Activated CD4-positive, alpha-beta T cell treated with anti-CD3 and anti-CD28 coated beads, Interleukin-10, Interleukin-2, amounts not matched to agents 100 ng/mL and 50 ng/mL, durations not matched to agents 16 hours and 8 hours (primary cell): ENCODE measurements around the gene GPR137.
"Not testable (repeated sequence)": the region's sequence is repeated elsewhere in the genome, so short reads cannot be mapped to it uniquely, and the experiment has no call there.

Source experiments
- DNase-seq: peaks from one replicate; pipeline ENCODE4 v3.0.0-alpha.2; 2020

Gene GPR137

GRCh38 chr11:64305075-64305690 is 19.5 kb downstream of the GPR137 start, which contains the start of gene ESRRA:
ESRRA (plus strand) TSS chr11:64305524; CDS start chr11:64307180, 1,656 bp downstream.
- DNase-seq, result peak; percentile 100

- peak; percentile 88 for DNase-seq
Measured at GRCh38 chr11:64305691-64306562, 20.3 kb downstream of the GPR137 start.

DNA sequence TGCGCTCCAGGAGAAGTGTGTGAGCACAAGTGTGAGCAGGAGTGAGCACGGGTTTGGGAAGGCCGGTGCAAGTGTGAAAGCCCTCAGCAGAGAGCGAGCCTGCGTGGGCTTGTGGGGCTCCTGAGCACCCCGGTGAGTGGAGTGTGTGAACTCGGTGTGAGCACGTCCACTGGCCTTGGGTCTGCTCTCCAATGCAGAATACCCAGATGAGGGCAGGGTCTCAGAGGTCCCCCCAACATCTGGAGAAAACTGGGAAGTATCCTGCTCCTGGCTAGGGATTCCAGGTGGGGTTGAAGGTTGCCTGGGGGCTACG is 20.9 kb downstream of the GPR137 start:
- DNase-seq, result no peak

DNA sequence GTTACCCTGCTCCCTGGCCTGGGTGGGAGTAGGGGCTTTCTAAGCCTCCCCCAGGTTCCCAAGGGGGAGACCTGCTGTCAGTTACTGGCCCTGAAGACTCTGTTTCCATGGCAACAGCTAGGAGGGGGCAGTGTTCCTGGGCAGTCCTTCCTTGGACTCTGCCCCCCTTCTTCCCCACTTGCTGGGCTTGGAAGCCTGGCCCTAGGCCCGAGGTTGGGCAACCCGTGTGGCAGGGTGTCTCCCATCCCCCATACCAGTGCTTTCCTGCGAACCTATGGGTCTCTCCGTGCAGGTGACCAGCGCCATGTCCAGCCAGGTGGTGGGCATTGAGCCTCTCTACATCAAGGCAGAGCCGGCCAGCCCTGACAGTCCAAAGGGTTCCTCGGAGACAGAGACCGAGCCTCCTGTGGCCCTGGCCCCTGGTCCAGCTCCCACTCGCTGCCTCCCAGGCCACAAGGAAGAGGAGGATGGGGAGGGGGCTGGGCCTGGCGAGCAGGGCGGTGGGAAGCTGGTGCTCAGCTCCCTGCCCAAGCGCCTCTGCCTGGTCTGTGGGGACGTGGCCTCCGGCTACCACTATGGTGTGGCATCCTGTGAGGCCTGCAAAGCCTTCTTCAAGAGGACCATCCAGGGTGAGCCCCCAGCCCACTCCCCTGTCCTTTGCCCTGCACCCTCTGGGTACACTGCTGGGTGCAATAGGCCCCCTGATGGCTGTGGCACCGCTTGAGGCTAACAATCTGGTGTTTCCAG is 21.4 kb downstream of the GPR137 start:
- DNase-seq, result no peak

- DNase-seq, result not testable (repeated sequence)
Measured at GRCh38 chr11:64307795-64308194, 22.1 kb downstream of the GPR137 start.

DNA sequence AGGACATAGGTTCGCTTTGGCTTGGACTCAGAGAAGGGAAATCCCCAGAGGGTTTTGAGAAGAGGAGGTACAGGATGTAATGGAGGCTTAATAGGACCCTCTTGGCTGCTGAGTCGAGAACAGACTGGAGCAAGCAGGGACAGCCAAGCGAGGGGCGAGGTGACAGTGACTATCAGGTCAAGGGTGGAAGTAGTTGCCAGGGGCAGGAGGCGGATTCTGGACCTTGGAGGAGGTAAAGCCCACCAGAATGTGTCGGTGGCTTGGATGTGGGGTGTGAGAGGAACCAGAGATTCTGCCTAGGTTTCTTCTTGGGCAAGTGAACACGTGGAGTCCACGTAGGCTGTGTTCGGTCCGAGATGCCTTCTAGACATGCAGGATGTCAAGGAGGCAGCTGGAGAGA is 27.3 kb downstream of the GPR137 start:
- DNase-seq, result no peak

- DNase-seq, result no peak
Measured at GRCh38 chr11:64313491-64314145, 28.0 kb downstream of the GPR137 start.

- DNase-seq, result no peak
Measured at GRCh38 chr11:64314146-64314804, 28.6 kb downstream of the GPR137 start.

- DNase-seq, result no peak
Measured at GRCh38 chr11:64314805-64315561, 29.3 kb downstream of the GPR137 start.

GRCh38 chr11:64315667-64316526 is 30.2 kb downstream of the GPR137 start:
- DNase-seq, result not testable (repeated sequence)

GRCh38 chr11:64316672-64317324 is 31.1 kb downstream of the GPR137 start:
- peak; percentile 78 for DNase-seq

- peak; percentile 99 for DNase-seq
Measured at GRCh38 chr11:64317325-64317960, 31.8 kb downstream of the GPR137 start, which contains the start of gene TRMT112. TRMT112 (minus strand) TSS chr11:64317559; CDS start chr11:64317526, 33 bp downstream.

DNA sequence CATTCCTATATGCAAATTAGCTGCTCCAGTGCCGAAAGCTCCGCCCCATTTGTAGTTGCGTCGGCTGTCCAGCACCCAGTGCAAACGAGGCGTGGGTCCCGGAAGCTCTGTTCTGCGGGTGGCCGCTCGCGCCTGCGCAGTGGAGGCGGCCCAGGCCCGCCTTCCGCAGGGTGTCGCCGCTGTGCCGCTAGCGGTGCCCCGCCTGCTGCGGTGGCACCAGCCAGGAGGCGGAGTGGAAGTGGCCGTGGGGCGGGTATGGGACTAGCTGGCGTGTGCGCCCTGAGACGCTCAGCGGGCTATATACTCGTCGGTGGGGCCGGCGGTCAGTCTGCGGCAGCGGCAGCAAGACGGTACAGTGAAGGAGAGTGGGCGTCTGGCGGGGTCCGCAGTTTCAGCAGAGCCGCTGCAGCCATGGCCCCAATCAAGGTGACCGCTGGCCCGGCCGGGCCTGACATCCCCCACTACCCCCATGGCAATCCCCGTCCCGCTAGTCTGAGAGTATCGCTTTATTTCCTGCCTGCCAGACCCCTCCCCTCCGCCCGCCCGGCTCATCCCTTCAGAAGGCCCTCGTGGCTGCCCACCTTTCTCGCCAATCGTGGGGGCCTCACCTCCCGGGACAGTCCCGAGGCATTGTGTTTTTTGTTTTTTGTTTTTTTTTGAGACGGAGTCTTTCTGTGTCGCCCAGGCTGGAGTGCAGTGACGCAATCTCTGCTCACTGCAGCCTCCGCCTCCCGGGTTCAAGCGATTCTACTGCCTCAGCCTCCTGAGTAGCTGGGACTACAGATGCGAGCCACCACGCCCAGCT is 32.5 kb downstream of the GPR137 start, which contains the start of gene PRDX5:
TSS of gene PRDX5 (plus strand) at position 161 of the 805 bp plus-strand sequence. CDS start at position 256, 95 bp downstream.
- DNase-seq, result peak; percentile 99

- DNase-seq, result no peak
Measured at GRCh38 chr11:64318766-64319761, 33.4 kb downstream of the GPR137 start.

GRCh38 chr11:64320556-64320955 is 34.9 kb downstream of the GPR137 start:
- no peak for DNase-seq

- no peak for DNase-seq
Measured at GRCh38 chr11:64321026-64321425, 35.4 kb downstream of the GPR137 start.

GRCh38 chr11:64321533-64321932 is 35.9 kb downstream of the GPR137 start:
- no peak for DNase-seq
